WTC11 (cell line): ENCODE results near the gene ATP4A. TPM values are rescaled to one million over a fixed set of nuclear protein-coding genes. Genes with fewer than 3 reads are reported as not detected.

Experiments used
- ATAC-seq: fragments of 200-7000 bp; cut with Tn5 transposase; 2 replicates; pipeline ENCODE4 v1.10.0; 2021; ENCODE audit warnings: mild to moderate bottlenecking, moderate library complexity
- CTCF ChIA-PET: fragments of 300-600 bp; sonication (Branson Sonifier 250); formaldehyde crosslinking; loops from one replicate; lab custom pipeline; 2021; ENCODE audit warnings: antibody characterized with exemption; lab: Charles Lee
- POLR2A ChIA-PET: fragments of 350-600 bp; sonication (Branson Sonifier 250); formaldehyde crosslinking; loops from one replicate; lab custom pipeline; 2021; ENCODE audit warnings: antibody characterized with exemption; lab: Charles Lee
- DNase-seq: peaks from one replicate; pipeline ENCODE4 v3.0.0; 2021; ENCODE audit warnings: low spot score
- H3K27ac Mint-ChIP-seq: 2 replicates; pipeline ENCODE4 v1.8.0; 2021; ENCODE audit warnings: mixed read lengths
- H3K27me3 Mint-ChIP-seq: 2 replicates; pipeline ENCODE4 v1.8.0; 2021; ENCODE audit warnings: low read depth, mild to moderate bottlenecking, moderate library complexity, mixed read lengths
- H3K36me3 Mint-ChIP-seq: 2 replicates; pipeline ENCODE4 v1.8.0; 2021; ENCODE audit warnings: mixed read lengths
- H3K4me1 Mint-ChIP-seq: 2 replicates; pipeline ENCODE4 v1.8.0; 2022; ENCODE audit warnings: mixed read lengths
- H3K4me3 Mint-ChIP-seq: 2 replicates; pipeline ENCODE4 v1.8.0; 2021; ENCODE audit warnings: mild to moderate bottlenecking, moderate library complexity, mixed read lengths
- H3K9me3 Mint-ChIP-seq: 2 replicates; pipeline ENCODE4 v1.8.0; 2021; ENCODE audit warnings: mixed read lengths
- ATF2 ChIP-seq: sonication (generic); formaldehyde crosslinking; IDR thresholded peaks from 2 replicates; pipeline ENCODE4 v1.8.1; 2022; ENCODE audit warnings: low read depth, missing genetic modification reagents, borderline replicate concordance
- E2F1 ChIP-seq: sonication (generic); formaldehyde crosslinking; IDR thresholded peaks from 2 replicates; pipeline ENCODE4 v1.8.0; 2022; ENCODE audit warnings: mild to moderate bottlenecking, missing genetic modification reagents
- E2F5 ChIP-seq: sonication (generic); formaldehyde crosslinking; IDR thresholded peaks from 2 replicates; pipeline ENCODE4 v1.8.1; 2022; ENCODE audit warnings: mild to moderate bottlenecking, moderate library complexity, missing genetic modification reagents
- EMX1 ChIP-seq: fragments of 250-450 bp; sonication (Bioruptor Pico); IDR thresholded peaks from 2 replicates; pipeline ENCODE4 v1.8.0; 2021; ENCODE audit warnings: mild to moderate bottlenecking
- FOXP4 ChIP-seq: sonication (generic); formaldehyde crosslinking; IDR thresholded peaks from 2 replicates; pipeline ENCODE4 v1.8.0; 2022; ENCODE audit warnings: mild to moderate bottlenecking, missing genetic modification reagents
- GTF2I ChIP-seq: fragments of 250-450 bp; sonication (Bioruptor Pico); conservative IDR thresholded peaks from 2 replicates; pipeline ENCODE4 v1.4.0; 2021; ENCODE audit warnings: mild to moderate bottlenecking
- MAX ChIP-seq: sonication (generic); formaldehyde crosslinking; IDR thresholded peaks from 2 replicates; pipeline ENCODE4 v1.8.0; 2022; ENCODE audit warnings: mild to moderate bottlenecking, missing genetic modification reagents
- MXD4 ChIP-seq: fragments of 250-450 bp; sonication (Bioruptor Pico); IDR thresholded peaks from 2 replicates; pipeline ENCODE4 v1.8.0; 2021; ENCODE audit warnings: mild to moderate bottlenecking, moderate library complexity, borderline replicate concordance
- NFE2L1 ChIP-seq: sonication (generic); formaldehyde crosslinking; IDR thresholded peaks from 2 replicates; pipeline ENCODE4 v1.8.1; 2023; ENCODE audit warnings: missing genetic modification reagents
- NR2C2 ChIP-seq: sonication (generic); formaldehyde crosslinking; IDR thresholded peaks from 2 replicates; pipeline ENCODE4 v1.8.0; 2022; ENCODE audit warnings: mild to moderate bottlenecking, missing genetic modification reagents
- PRDM15 ChIP-seq: sonication (generic); formaldehyde crosslinking; IDR thresholded peaks from 2 replicates; pipeline ENCODE4 v1.8.0; 2022; ENCODE audit warnings: missing genetic modification reagents
- RELA ChIP-seq: sonication (generic); formaldehyde crosslinking; IDR thresholded peaks from 2 replicates; pipeline ENCODE4 v1.8.1; 2022; ENCODE audit warnings: missing genetic modification reagents, mild to moderate bottlenecking, borderline replicate concordance
- ZNF512 ChIP-seq: sonication (generic); formaldehyde crosslinking; IDR thresholded peaks from 2 replicates; pipeline ENCODE4 v1.8.1; 2022; ENCODE audit warnings: missing genetic modification reagents, borderline replicate concordance
- total RNA-seq: library from RNA; stranded (reverse); gene quantifications from 3 replicates; pipeline ENCODE4 v1.2.3, GENCODE V29; 2021

Gene ATP4A
- total RNA-seq, 1 experiment from 2014 or later = 0.59 TPM

GRCh38 chr19:35546532-35546931 lies 16.9 kb downstream of the ATP4A start (continued):
- TF ChIP-seq ATF2 (CRISPR knock-in tag) (no peak), E2F1 (no peak)

- Mint-ChIP-seq H3K27ac (0 out of 2 replicates have a peak overlapping the region, but pooled peaks have one; percentile 27), H3K4me3 (peak overlapping the region; percentile 92), H3K9me3 (no peaks in the 10 kb centered on the region), H3K4me1 (peaks cover 23% of the 10 kb centered on the region), H3K27me3 (no peaks in the 10 kb centered on the region; the same call in 1 of the 2 replicates), H3K36me3 (peaks cover 24% of the 10 kb centered on the region; the same call in 1 of the 2 replicates)
- CTCF ChIA-PET = no interaction called here
- ATAC-seq (peak; percentile 23), DNase-seq (peak; percentile 52)
- POLR2A ChIA-PET = no interaction called here
- TF ChIP-seq ZNF512 (no peak), RELA (CRISPR knock-in tag) (no peak), PRDM15 (CRISPR knock-in tag) (no peak), E2F5 (CRISPR knock-in tag) (0 out of 2 replicates have a peak, but pooled peaks have one; percentile 22), NR2C2 (no peak), FOXP4 (CRISPR knock-in tag) (no peak), NFE2L1 (CRISPR knock-in tag) (no peak), GTF2I (CRISPR knock-in tag) (no peak), MXD4 (CRISPR knock-in tag) (no peak), EMX1 (CRISPR knock-in tag) (no peak), MAX (CRISPR knock-in tag) (0 out of 2 replicates have a peak, but pooled peaks have one; percentile 2)
Measured at GRCh38 chr19:35545855-35546381, 17.5 kb downstream of the ATP4A start.
